GM12873 (cell line): ENCODE data around the gene HUNK.

Experiments used
- TF ChIP-seq, protein P1 (sequence below): IDR thresholded peaks from 2 replicates; pipeline ENCODE4 v1.5.1; 2012; ENCODE audit warnings: low read depth, mild to moderate bottlenecking, moderate library complexity, low read length, control low read depth; ENCODE audit not compliant: insufficient read depth; ENCODE audit errors: missing control alignments

Gene HUNK

GRCh38 chr21:31908106-31909031 is 35.5 kb downstream of the HUNK start:
- TF ChIP-seq, protein P1, sequence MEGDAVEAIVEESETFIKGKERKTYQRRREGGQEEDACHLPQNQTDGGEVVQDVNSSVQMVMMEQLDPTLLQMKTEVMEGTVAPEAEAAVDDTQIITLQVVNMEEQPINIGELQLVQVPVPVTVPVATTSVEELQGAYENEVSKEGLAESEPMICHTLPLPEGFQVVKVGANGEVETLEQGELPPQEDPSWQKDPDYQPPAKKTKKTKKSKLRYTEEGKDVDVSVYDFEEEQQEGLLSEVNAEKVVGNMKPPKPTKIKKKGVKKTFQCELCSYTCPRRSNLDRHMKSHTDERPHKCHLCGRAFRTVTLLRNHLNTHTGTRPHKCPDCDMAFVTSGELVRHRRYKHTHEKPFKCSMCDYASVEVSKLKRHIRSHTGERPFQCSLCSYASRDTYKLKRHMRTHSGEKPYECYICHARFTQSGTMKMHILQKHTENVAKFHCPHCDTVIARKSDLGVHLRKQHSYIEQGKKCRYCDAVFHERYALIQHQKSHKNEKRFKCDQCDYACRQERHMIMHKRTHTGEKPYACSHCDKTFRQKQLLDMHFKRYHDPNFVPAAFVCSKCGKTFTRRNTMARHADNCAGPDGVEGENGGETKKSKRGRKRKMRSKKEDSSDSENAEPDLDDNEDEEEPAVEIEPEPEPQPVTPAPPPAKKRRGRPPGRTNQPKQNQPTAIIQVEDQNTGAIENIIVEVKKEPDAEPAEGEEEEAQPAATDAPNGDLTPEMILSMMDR = no peak

GRCh38 chr21:31909153-31910073 is 36.6 kb downstream of the HUNK start:
- TF ChIP-seq, protein P1 = no peak

GRCh38 chr21:31910074-31910470 is 37.3 kb downstream of the HUNK start:
- TF ChIP-seq, protein P1 = no peak

DNA sequence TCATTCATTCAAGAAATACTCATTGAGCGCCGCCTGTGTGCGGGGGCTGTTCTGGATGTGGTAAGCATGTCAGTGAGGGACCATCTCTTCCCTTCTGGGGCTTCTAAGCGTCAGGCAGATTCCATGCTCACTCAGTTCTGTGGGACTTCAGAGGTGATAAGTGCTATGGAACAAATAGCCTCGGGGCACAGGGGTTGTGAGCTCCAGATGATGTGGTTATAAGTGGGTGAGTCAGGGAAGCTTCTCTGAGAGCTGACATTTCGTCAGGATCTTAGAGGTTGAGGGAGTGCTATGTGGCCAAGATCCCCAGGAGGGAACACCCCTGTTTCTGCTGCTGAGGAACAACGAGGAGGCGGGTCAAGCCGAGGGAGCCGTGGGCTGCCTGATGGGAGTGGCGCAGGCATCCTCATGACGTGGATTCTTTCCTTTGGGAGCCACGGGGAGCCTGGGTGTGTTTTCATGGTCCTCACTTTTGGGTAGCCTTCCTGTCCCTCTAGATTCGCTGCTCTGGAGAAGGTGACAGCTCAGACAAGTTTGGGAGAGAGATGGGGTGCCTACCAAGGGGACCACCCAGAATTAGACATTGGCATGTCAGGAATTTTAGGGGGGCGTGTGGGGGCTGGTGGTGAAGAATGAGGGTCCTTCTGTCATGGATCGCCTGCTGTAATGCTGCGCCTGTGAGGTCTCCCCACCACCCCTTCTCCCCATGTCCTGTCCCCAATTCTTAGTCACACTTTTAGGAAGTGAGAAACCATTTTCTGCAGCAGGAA is 38.5 kb downstream of the HUNK start:
- TF ChIP-seq, protein P1 = no peak

DNA sequence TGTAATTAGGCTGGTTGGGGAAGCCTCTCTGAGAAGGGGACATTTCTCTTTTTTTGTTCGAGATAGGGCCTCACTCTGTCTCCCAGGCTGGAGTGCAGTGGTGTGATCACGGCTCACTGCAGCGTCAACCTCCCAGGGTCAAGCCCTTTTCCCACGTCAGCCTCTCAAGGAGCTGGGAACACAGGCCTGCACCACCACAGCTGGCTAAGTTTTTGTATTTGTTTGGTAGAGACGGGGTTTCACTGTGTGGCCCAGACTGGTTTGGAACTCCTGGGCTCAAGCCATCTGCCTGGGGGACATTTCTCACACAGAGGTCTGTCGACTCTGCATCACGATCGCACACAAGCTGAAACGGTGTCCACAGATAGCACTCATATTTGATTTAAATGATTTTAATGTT is 39.7 kb downstream of the HUNK start:
- TF ChIP-seq, protein P1 = no peak

- TF ChIP-seq, protein P1 = no peak
Measured at GRCh38 chr21:31913182-31913608, 40.4 kb downstream of the HUNK start.

DNA sequence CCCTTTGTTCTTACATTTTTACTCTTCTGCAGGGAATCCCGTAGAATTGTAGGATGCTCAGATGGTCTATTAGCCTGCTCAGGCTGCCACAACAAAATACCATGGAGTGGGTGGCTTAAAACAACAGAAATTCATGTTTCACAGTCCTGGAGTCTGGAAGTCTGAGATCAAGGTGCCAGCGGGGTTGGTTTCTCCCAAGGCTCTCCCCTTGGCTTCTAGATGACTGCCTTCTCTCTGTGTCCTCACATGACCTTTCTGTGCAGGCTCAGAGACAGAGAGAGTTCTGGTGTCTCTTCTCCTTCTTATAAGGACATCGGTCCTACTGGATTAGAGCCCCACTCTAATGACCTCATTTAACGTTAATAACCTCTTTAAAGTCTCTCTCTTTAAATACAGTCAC is 41.7 kb downstream of the HUNK start:
- TF ChIP-seq, protein P1 = no peak
